Measurements from ENCODE around the gene C1orf216. TPM values are rescaled to one million over a fixed set of nuclear protein-coding genes. Genes with fewer than 3 reads are reported as not detected.

C1orf216 gene
- total and polyA plus RNA-seq, 2 of the 8 experiments (the other 6 are each of a cell fraction or from before 2014, with no cell fraction given), result 7.5 to 10.8 TPM

DNA sequence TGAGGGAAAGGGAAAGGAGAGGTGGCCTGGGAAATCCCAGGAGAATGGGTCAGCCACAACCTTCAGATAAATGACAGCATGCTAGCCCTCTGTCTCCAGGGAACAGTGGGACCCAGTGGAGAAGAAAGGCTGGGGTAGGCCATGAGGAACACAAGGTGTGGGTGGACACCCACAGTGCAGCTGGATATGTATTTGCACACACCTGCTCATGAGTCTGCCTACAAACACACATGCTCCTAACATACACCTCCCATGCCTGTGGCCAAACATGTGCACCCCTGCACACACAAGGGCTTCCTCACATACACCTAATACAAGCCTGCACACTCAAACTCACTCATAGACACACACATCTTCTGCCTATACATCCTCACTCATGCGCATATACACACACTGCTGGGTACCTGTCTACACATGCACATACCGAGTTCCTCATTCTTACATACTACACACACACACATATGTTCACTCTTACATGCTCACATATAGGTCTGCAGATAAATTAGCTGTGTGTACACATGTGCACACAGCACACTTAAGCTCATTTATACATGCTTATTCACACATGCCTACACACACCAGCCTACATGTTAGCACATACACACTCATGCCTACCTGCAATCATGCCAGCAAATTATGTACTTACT lies 3.6 kb downstream of the C1orf216 start:
- Histone ChIP-seq H4K91ac (replicated peaks; ENCODE audit: insufficient read length, low read length) (no peak overlapping the region), H2BK15ac (ENCODE audit: low read length) (peak overlapping the region; percentile 38; the same call in 1 of the 2 replicates), H3K4ac (replicated peaks; ENCODE audit: insufficient read length, low read depth, low read length) (no peak overlapping the region), H3K18ac (ENCODE audit: extremely low read depth, low read length) (no peak overlapping the region), H3K23me2 (ENCODE audit: low read depth, low read length) (peaks cover 9% of the 10 kb centered on the region), H4K5ac (ENCODE audit: insufficient read length, low read depth, low read length) (no peak overlapping the region), H2BK20ac (ENCODE audit: low read length) (no peak overlapping the region), H3K27me3 (replicated peaks in 1 of 4; ENCODE audit: control insufficient read depth in 3 of 4, extremely low read depth in 1 of 4, insufficient read depth in 3 of 4, low read length in 3 of 4) (no peaks in the 10 kb centered on the region), H3K14ac (ENCODE audit: insufficient read length) (no peak overlapping the region), H3K4me1 (replicated peaks in 1 of 4; ENCODE audit: control insufficient read depth in 3 of 4, insufficient read depth in 4 of 4, low read length in 3 of 4) (peaks cover 3 to 9% (median 4%) of the 10 kb centered on the region in 4 experiments; a peak in 6 of 7 replicates), H3K4me3 (ENCODE audit: extremely low read depth in 1 of 4, insufficient read depth in 2 of 4, low read depth in 3 of 4, low read length in 4 of 4) (no peak overlapping the region), H3K23ac (ENCODE audit: insufficient read length) (no peak overlapping the region), H3K9ac (replicated peaks in 1 of 4; ENCODE audit: extremely low read depth in 1 of 4, low read depth in 3 of 4, low read length in 3 of 4) (no peak overlapping the region), H3K56ac (replicated peaks; ENCODE audit: insufficient read length, low read depth, low read length) (no peak overlapping the region), H2AK5ac (ENCODE audit: low read depth, low read length) (no peak overlapping the region), H3K9me3 (ENCODE audit: insufficient read depth in 2 of 2, low read depth in 1 of 2, low read length in 1 of 2) (no peaks in the 10 kb centered on the region), H3K36me3 (ENCODE audit: control insufficient read depth in 2 of 4, insufficient read depth in 4 of 4, low read length in 3 of 4) (peaks cover 0 to 10% (median 4%) of the 10 kb centered on the region in 4 experiments; a peak in 3 of 8 replicates), H3K4me2 (ENCODE audit: insufficient read depth in 1 of 2, low read depth in 2 of 2, low read length in 2 of 2) (no peak overlapping the region), H3K27ac (ENCODE audit: low read depth, low read length) (no peak overlapping the region), H2BK5ac (ENCODE audit: low read depth, low read length) (no peak overlapping the region), H2BK12ac (ENCODE audit: low read depth, low read length) (peak overlapping the region; percentile 3; the same call in 1 of the 2 replicates), H3K79me2 (ENCODE audit: control insufficient read depth in 1 of 2, insufficient read depth in 2 of 2, low read length in 2 of 2) (no peaks in the 10 kb centered on the region), H3K79me1 (ENCODE audit: low read depth, low read length) (no peaks in the 10 kb centered on the region; the same call in 1 of the 2 replicates), H2BK120ac (replicated peaks; ENCODE audit: low read depth, low read length) (no peak overlapping the region), H4K8ac (ENCODE audit: extremely low read depth, insufficient read depth, low read length) (no peak overlapping the region; the same call in 1 of the 2 replicates), H2AFZ (ENCODE audit: low read length) (no peak overlapping the region), H4K20me1 (replicated peaks in 1 of 2; ENCODE audit: control insufficient read depth in 1 of 2, insufficient read depth in 2 of 2, low read length in 2 of 2) (peaks cover 0 to 12% of the 10 kb centered on the region in 2 experiments)
- TF ChIP-seq POU5F1 (IDR thresholded peaks at IDR 0.05; ENCODE audit: low read depth, low read length), result no peak
- TF ChIP-seq ATF2 (IDR thresholded peaks at IDR 0.05; ENCODE audit: low read length), result no peak
- TF ChIP-seq BCL11A (IDR thresholded peaks at IDR 0.05; ENCODE audit: low read depth in 2 of 2, low read length in 2 of 2), result no peak
- TF ChIP-seq RAD21 (IDR thresholded peaks at IDR 0.05 in 1 of 2, conservative IDR thresholded peaks at IDR 0.05 in 1 of 2; ENCODE audit: low read depth in 2 of 2, low read length in 2 of 2), result no peak
- TF ChIP-seq EGR1 (IDR thresholded peaks at IDR 0.05; ENCODE audit: borderline replicate concordance, low read depth, low read length), result no peak
- no peak for TF ChIP-seq RBBP5 (IDR thresholded peaks at IDR 0.05; ENCODE audit: borderline replicate concordance, low read depth, low read length)
- CTCF ChIA-PET (ENCODE audit: partially characterized antibody), result interaction anchor here (0.6 to 9.6 kb wide), 44 partner anchors 10 to 789 kb away, joined by 3 to 122 read pairs (median 5); partner anchors contain the start of genes KIAA0319L, NCDN and TFAP2E
- DNase-seq (ENCODE audit: low read depth in 1 of 2, low spot score in 2 of 2) (no peak), FAIRE-seq (no peak)
- POLR2A ChIA-PET (ENCODE audit: partially characterized antibody), result interaction anchor here (0.5 to 4.3 kb wide), 13 partner anchors 8 to 158 kb away, joined by 3 to 41 read pairs (median 4); partner anchors contain the start of genes KIAA0319L, NCDN and TFAP2E
- WGBS, 2 experiments (ENCODE audit: extremely low coverage in 1 of 2, insufficient coverage in 1 of 2, insufficient read length in 1 of 2, insufficient replicate concordance in 2 of 2, low coverage in 1 of 2, low lambda C conversion rate in 2 of 2, missing lambda C conversion rate in 1 of 2), result 90% methylated on average over 2 of the region's 2 CpGs; no CpG with 5 or more reads in 1 of the 2 experiments
